Calu3 (cell line): ENCODE measurements around the gene SLC9A7. TPM values are rescaled to one million over a fixed set of nuclear protein-coding genes. Genes with fewer than 3 reads are reported as not detected.

Source experiments
- BruUV-seq: library from RNA; stranded (reverse); fragments of 400-500 nt; replicated peaks from 2 replicates; lab custom pipeline; 2021; lab: Mats Ljungman, UMichigan
- CTCF ChIA-PET: fragments of 300-600 bp; sonication (Branson Sonifier 250); formaldehyde crosslinking; loops from one replicate; lab custom pipeline; 2022; ENCODE audit warnings: antibody characterized with exemption; lab: Charles Lee
- DNase-seq: peaks from one replicate; pipeline ENCODE4 v3.0.0; 2022
- H3K27ac Mint-ChIP-seq: one replicate; pipeline ENCODE4 v1.8.0; 2022; ENCODE audit warnings: mixed read lengths; ENCODE audit not compliant: unreplicated experiment
- H3K27me3 Mint-ChIP-seq: one replicate; pipeline ENCODE4 v1.8.0; 2022; ENCODE audit warnings: mixed read lengths; ENCODE audit not compliant: unreplicated experiment
- H3K36me3 Mint-ChIP-seq: one replicate; pipeline ENCODE4 v1.8.0; 2022; ENCODE audit warnings: mild to moderate bottlenecking, moderate library complexity, mixed read lengths; ENCODE audit not compliant: insufficient read depth, unreplicated experiment
- H3K4me1 Mint-ChIP-seq: one replicate; pipeline ENCODE4 v1.8.0; 2022; ENCODE audit warnings: mild to moderate bottlenecking, low read depth, mixed read lengths; ENCODE audit not compliant: unreplicated experiment
- H3K4me3 Mint-ChIP-seq: one replicate; pipeline ENCODE4 v1.8.0; 2022; ENCODE audit warnings: mild to moderate bottlenecking, low read depth, moderate library complexity, mixed read lengths; ENCODE audit not compliant: unreplicated experiment
- H3K9me3 Mint-ChIP-seq: one replicate; pipeline ENCODE4 v1.8.0; 2022; ENCODE audit warnings: low read depth, mixed read lengths; ENCODE audit not compliant: unreplicated experiment
- CTCF ChIP-seq: fragments of 200-600 bp; IDR thresholded peaks from one replicate; pipeline ENCODE4 v1.8.0; 2022; ENCODE audit warnings: antibody characterized with exemption; ENCODE audit not compliant: unreplicated experiment
- intact Hi-C: fragments of 100-400 bp; cut with micrococcal nuclease; formaldehyde crosslinking; loops from one replicate; pipeline ENCODE4 v1.10.0; 2022; ENCODE audit not compliant: unreplicated experiment
- total RNA-seq: library from RNA; stranded (reverse); gene quantifications from 2 replicates; pipeline ENCODE4 v1.2.3, GENCODE V29; 2022

Gene SLC9A7
- total RNA-seq, 1 experiment from 2014 or later, result 83.3 TPM

DNA sequence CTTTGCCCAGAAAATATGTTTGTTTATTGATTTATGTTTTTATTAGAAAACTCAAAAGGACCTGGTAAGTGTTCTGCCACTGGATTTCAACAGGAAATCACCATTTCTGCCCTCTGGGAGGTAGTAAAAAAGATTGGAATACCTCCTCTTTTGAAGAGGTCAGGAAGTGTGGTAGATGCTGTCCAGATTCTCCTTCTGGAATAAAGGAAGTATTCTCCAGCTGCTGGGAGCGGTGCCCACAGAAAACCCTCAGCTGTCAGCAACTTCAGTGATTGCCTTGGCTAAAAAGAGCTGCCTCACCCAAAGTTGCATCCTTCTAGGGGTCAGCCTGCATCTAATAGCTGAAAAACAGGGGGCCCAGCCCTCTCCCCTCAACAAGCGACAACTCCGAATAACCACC lies 199.9 kb downstream of the SLC9A7 start:
- CTCF ChIA-PET, result no interaction called here
- no peak for DNase-seq
- intact Hi-C loops, result loop anchor here (5.0 kb wide), 1 partner anchor 83 kb away; no protein-coding TSS in a partner anchor
- no peaks in the 10 kb centered on the region for H3K9me3 Mint-ChIP-seq
- H3K36me3 Mint-ChIP-seq, result no peaks in the 10 kb centered on the region
- no peak overlapping the region for H3K4me3 Mint-ChIP-seq
- H3K27me3 Mint-ChIP-seq, result no peaks in the 10 kb centered on the region
- no peaks in the 10 kb centered on the region for H3K4me1 Mint-ChIP-seq
- no peak overlapping the region for H3K27ac Mint-ChIP-seq
- TF ChIP-seq CTCF, result no peak
- BruUV-seq, result no TSS peak

DNA sequence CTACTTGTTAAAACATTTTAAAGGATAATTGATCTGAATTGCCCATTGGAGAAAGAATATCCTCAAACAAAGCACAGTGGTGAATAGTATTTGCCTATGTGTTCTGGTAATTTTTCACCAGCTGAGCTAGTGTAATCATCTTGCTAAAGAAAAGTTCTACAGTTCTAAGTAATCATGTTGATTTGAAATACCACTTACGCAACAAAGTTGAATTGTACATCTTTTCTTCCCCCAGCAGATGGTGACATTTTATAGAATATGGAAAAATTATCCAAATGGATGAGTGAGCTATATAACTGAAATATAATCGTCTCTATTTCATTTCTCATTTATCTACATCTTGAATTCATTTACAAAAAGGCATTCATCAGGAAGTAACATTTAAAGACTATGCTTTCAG lies 204.0 kb downstream of the SLC9A7 start:
- no peak for DNase-seq
- no peaks in the 10 kb centered on the region for H3K36me3 Mint-ChIP-seq
- H3K4me1 Mint-ChIP-seq, result no peaks in the 10 kb centered on the region
- TF ChIP-seq CTCF, result no peak
- no peaks in the 10 kb centered on the region for H3K9me3 Mint-ChIP-seq
- CTCF ChIA-PET, result interaction anchor here (0.7 to 1.2 kb wide), 7 partner anchors 8 to 1029 kb away, joined by 3 to 7 read pairs (median 4); no protein-coding TSS in a partner anchor
- H3K4me3 Mint-ChIP-seq, result no peak overlapping the region
- H3K27me3 Mint-ChIP-seq, result no peaks in the 10 kb centered on the region
- no peak overlapping the region for H3K27ac Mint-ChIP-seq
- no TSS peak for BruUV-seq
- intact Hi-C loops, result loop anchor here (1.0 to 5.0 kb wide), 2 partner anchors 87 to 241 kb away; no protein-coding TSS in a partner anchor

GRCh38 chrX:46553935-46554334 lies 205.0 kb downstream of the SLC9A7 start:
- Mint-ChIP-seq H3K27me3 (no peaks in the 10 kb centered on the region), H3K36me3 (no peaks in the 10 kb centered on the region), H3K4me1 (no peaks in the 10 kb centered on the region), H3K27ac (no peak overlapping the region), H3K4me3 (no peak overlapping the region), H3K9me3 (no peaks in the 10 kb centered on the region)
- CTCF ChIA-PET, result no interaction called here
- TF ChIP-seq CTCF, result no peak
- DNase-seq, result no peak
- intact Hi-C loops, result no loop called here
- BruUV-seq, result no TSS peak

GRCh38 chrX:46551494-46552128 lies 207.3 kb downstream of the SLC9A7 start:
- CTCF ChIA-PET, result interaction anchor here (0.5 kb wide), 1 partner anchor 19 kb away, joined by 4 read pairs; no protein-coding TSS in a partner anchor
- intact Hi-C loops, result no loop called here
- TF ChIP-seq CTCF, result no peak
- H3K4me3 Mint-ChIP-seq, result no peak overlapping the region
- H3K36me3 Mint-ChIP-seq, result no peaks in the 10 kb centered on the region
- H3K27ac Mint-ChIP-seq, result no peak overlapping the region
- no peaks in the 10 kb centered on the region for H3K9me3 Mint-ChIP-seq
- BruUV-seq, result no TSS peak
- H3K27me3 Mint-ChIP-seq, result no peaks in the 10 kb centered on the region
- peak; percentile 3 for DNase-seq
- no peaks in the 10 kb centered on the region for H3K4me1 Mint-ChIP-seq
